ENCODE results near the gene CTU1.

The CTU1 gene

DNA sequence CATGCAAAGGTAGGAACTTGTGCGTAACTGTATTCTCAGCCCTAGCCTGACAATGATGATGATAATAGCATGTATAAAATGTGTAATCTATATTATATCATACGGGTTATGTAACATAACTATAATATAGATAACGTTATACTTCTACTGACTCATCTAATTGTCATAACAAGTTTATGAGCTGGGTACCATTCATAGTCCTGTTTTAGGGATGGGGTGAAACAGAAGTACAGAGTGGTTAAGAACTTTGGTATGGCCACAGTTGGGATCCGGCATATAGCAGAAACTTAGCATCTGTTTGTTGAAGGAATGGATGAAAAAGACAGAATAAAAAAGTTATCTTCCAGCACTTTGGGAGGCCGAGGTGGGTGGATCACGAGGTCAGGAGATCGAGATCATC, 5.2 kb downstream of the CTU1 start:
- no peak for DNase-seq

DNA sequence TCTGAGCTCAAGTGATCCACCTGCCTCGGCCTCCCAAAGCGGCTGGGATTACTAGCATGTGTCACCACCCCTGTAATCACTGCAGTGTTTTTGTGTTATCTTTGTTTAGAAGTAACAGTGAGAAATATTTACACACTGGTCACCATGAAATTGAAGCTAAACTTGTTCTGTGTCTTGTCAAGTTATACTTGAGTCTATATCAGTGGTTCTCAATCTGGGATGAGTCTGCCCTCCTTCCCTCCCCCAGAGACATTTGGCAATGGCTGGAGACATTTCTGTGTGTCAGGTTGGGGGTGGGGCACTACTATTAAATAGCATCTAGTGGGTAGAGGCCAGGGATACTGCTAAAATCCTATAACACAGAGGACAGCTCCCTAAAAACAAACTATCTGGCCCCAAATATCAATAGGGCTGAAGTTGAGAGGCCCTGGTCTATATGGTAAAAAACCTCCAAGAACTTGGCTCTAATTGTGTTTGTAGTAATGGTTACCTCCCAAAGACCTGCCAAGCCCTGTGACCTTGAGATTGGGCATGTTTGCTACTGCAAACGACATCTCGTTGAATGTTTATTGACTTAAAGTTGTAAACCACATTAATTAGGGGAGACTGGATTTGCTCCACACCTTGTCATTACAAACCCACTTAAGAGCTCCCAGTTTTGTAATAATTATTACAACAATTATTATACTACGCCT, 6.9 kb downstream of the CTU1 start:
- DNase-seq = no peak

DNA sequence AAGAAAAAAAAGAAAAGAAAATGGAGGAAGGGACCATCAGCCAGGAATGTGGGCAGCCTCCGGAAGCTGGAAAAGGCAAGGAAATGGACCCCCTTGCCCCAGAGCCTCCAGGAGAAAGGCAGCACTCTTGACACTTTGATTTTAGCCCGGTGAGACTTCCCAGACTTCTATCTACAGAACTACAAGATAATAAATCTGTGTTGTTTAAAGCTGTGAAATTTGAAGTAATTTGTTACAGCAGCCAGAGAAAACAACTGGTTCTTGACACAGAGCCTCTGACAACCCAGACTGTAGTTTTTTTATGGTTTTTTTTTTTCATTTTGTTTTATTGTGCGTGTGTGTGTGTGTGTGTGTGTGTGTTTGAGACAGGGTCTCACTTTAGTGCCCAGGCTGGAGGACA, 7.6 kb downstream of the CTU1 start:
- no peak for DNase-seq

- no peak for DNase-seq
Measured at GRCh38 chr19:51099047-51099382, 9.2 kb downstream of the CTU1 start.

DNA sequence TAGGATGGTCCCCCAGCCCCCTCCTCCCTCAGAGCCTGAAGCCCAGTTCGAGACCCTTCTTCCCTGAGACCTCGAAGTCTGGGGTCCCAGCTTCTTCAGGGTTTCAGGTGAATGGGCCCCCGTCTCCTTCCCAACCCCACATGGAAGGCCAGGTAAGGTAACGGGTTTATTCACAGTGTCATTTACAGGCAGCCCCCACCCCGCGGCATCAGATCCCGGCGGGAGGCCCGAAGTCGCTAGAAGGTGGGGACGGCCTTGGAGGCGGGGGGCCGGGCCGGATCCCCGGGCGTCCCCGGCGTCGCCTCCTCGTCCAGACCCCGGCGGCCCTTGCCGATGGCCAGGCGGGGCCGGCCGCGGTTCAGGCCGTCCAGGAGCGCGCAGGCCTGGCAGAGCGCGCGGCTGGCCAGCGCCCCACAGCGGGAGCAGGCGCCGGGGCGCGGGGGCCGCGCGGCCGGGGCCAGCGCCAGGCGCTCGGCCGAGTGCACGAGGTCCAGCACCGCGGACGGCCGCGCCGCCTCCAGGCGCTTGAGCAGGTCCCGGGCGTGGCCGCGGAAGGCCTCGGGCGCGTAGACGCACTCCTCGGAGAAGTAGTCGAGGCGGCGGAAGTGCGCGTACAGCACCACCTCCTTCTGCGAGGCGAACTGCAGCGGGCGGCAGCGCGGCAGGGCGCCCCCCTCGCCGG, 9.7 kb downstream of the CTU1 start:
- DNase-seq = peak; percentile 60

DNA sequence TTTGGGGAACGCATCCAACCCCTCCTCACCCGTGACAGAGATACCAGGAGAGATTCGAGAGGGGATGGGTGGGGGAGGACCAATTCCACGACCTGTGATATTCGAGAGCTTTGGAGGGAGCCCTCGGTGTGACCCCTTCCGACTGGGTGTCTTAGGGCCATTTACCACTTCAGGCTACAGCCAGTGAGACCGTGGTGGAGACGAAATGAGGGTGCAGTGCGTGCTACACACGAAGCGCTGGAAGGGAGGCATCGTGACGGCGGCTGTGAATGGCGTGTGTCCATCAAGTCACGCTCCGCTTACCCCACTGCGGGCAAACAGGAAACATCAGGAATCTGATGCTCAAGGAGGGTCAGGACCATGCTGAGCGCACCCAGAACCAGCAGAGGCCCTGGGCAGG, 10.4 kb downstream of the CTU1 start:
- no peak for DNase-seq

DNA sequence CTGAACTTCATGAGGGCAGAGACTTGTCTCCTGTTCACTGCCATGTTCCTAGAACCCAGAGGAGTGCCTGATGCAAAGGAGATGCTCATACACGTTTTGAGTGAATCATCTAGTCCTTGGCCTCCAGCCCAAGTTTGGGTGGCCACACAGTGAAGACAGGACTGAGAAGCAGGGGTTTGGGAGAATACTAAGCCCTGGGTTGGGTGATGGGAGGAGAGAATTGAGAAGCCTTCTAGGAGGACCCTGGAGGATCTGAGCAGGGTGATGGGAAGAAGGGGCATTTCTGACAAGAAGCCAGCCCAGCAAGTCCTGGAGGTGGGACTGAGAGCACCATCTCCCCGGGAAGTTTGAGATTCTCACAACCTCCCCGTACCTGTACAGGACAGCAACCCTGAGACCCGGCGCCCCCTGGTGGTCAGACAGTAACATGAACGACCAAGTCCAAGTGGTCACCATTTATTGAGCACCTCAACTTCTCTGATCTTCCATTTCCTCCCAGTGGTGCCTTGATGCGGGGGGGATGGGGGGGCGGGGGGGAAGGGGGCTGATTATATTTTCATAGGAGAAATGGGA, 11.0 kb downstream of the CTU1 start:
- peak; percentile 40 for DNase-seq

- peak; percentile 10 for DNase-seq
Measured at GRCh38 chr19:51096473-51097165, 11.6 kb downstream of the CTU1 start.

DNA sequence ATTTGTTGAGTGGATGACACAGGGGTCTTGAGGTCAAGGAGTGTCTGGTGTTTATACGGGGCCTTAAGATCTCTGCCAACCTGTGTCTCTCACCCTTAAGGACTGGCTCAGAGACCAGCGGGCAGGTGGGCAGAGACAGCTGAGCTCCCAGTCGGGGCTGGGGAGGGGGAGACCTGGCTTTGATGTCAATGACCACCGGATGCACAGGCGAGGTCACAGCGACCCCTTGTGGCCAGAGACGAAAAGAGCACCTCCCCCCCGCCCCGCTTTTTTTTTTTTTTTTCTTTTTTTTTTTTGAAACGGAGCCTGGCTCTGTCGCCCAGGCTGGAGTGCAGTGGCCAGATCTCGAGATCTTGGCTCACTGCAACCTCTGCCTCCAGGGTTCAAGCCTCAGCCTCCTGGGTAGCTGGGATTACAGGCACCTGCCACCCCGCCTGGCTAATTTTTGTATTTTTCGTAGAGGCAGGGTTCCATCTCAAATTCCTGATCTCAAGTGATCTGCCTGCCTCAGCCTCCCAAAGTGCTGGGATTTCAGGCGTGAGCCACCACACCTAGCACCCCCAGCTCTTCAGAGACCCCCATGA, 13.4 kb downstream of the CTU1 start:
- peak; percentile 10 for DNase-seq

DNA sequence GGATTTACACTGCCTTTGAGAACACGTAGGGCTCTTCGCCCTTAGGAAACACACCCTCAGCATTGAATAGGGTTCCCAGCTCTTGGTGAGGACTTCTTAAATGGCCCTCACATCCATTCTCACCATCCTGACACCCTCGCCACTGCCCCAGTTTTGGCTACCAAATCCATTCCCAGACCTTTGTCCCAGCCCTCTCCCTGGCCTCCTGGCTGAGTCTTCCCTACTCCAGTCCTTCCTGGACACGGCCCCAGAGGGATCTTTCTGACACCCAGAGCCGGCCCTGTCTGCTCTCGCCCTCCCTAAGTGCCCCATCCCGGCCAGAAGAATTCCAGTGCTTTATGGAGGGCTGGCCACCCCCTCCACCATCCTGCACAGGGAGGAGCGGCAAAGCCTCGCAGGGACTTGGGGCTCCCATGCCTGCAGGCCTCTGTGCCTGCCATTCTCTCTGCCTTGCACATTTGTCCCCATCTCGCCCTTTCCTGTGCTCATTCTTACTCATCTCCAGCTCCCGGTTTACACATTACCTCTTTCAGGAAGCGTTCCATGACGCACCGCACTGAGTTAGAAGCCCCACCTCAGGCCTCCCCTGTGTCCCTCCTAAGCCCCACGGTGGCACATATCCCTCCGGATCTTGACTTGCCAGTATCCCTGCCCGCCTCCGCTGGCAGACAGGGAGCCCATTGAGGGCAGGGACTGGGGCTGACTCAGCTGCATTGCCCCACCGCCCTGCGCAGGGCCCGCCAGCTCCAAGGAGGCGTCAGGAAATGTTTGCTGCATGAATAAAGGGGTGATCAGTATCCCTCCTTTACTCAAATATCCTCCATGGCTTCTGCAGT, 14.5 kb downstream of the CTU1 start:
- no peak for DNase-seq

DNA sequence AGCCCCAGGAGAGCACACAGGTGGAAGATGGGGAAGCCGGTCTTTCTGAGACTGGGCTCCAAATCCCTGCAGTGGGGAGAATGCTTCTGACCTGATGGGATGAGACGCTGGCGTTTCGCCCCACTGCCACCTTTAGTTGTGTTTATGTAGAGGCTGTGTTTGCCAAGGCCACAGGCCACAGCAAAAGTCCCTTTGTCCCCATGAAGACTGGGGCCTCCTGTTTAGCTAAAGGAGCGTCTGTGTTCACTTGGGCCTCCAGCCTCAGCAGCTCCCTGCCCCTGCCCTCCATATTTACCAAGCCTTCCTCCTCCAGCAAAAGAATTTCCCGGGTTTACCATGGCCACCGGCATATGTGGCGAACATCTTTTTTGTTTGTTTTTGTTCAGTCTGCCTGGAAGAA, 15.1 kb downstream of the CTU1 start:
- DNase-seq = no peak

GRCh38 chr19:51091895-51092873, 16.0 kb downstream of the CTU1 start:
- DNase-seq = no peak

DNA sequence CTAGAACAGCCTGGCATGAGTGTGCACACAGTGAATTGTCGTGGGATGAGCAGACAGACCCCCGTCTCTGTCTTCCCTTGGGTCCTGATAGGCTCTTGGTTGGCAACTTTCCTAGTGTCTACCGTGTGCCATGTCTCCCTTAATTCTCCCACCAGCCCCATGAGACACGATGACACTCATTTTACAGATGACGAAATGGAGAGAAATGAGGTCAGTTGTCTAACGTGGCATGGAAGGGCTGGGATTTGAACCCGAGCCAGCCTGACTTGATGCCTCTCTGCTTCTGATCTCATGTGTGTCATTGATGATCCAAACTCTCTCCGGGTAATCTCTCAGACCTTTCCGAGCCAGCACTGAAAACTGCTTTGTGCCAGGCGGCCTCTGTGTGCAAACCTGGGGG, 17.1 kb downstream of the CTU1 start:
- DNase-seq = no peak

- DNase-seq = no peak
Measured at GRCh38 chr19:51090471-51090870, 17.7 kb downstream of the CTU1 start.

DNA sequence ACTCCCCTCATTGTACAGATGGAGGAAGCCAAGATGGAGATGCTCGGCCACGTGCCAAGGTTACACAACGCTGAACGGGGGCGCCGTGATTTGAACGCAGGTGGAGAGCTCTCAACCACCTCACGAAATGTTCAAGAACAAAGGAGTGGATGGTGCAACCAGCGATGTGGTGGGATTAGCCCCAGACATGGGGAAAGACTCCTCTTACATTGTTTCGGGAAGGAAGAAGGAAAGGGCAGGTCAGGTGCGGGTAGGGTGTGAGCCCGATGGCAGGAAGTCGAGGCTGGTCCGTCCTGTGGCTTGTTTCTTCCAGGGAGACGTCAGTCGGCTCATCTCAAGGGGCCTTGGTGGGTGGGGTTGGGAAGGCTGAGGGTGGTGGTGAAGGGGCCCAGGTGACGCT, 18.4 kb downstream of the CTU1 start:
- no peak for DNase-seq

DNA sequence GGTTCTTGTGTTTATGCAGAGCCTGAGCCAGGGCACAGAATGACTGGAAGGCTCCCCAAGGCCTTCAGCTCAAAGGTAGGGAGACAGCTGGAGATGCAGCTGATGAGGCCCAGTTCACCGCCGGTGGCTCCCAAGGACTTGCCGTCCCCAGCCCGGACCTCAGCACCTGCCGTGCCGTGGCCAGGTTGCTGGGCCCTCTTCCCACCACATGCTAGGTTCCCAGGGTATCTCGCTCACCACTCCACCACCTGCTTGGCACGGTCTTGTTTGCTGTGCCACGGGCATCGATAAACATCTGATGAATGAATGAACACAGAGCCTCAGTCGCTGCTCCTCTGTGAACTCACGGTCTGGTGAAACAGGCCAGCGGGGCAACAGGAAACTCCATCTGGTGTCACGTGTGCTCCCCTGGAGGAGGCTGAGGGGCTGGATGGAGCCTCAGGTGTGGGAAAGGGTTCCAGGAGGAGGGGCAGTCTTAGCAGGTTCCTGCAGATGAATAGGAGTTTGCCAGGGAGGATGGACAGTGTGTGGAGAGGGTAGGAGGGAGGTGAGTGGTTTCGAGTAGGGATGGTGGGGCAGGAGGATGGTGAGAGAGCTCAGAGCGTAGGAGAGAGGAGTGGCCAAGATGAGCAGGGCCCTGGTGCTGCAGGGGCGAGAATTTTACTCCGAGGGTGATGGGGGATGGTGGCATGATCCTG, 21.9 kb downstream of the CTU1 start:
- no peak for DNase-seq

DNA sequence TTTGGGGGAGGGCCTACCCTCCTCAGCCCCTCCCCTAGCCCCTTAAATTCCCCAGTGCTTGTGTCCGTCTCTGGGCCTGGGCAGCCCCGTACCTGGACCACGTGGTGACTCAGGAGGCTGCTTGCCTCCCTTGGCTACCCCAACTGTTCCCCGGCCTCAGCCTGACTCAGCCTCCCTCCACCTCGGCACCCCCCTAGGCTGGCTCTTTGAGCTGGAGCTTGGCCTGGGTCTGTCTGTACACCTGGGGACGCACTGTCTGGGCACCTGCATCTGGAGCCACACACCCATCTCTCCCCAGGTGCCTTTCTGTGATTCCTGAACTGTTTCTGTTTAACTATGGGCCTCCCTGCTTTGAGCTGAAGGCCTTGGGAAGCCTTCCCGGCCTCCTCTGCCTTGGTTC, 23.7 kb downstream of the CTU1 start:
- DNase-seq = no peak

DNA sequence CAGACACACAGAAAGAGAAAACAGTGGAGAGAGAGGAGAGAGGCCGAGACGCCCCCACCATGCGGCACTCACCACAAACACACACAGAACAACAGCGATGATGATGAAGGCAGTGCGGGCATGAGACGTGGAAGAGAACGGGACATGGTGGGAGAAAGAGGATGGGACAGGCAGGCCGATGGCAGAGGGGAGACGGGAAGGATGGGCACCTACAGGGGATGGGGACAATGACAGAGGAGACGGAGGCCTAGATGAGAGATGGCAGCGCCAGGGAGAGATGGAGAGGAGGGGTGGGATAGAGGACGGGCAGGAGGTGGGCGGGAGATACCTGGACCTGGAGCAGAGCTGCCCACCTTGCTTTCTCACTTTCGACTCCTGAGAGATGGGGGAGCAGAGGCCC, 24.4 kb downstream of the CTU1 start:
- no peak for DNase-seq

GRCh38 chr19:51083181-51083580, 25.0 kb downstream of the CTU1 start:
- no peak for DNase-seq

GRCh38 chr19:51082611-51083010, 25.6 kb downstream of the CTU1 start, which contains the start of gene KLK14:
TSS of gene KLK14 (minus strand) at chr19:51082887. CDS start at chr19:51082614, 273 bp downstream.
- DNase-seq = no peak

GRCh38 chr19:51081476-51081875, 26.7 kb downstream of the CTU1 start:
- no peak for DNase-seq
